ENCODE data around the gene PCYT2. TPM values are rescaled to one million over a fixed set of nuclear protein-coding genes. Genes with fewer than 3 reads are reported as not detected.
"Not testable (repeated sequence)": the region's sequence is repeated elsewhere in the genome, so short reads cannot be mapped to it uniquely, and the experiment has no call there.

PCYT2 gene
- total RNA-seq, 2 experiments from 2014 or later: 20.5 to 22.6 TPM

DNA sequence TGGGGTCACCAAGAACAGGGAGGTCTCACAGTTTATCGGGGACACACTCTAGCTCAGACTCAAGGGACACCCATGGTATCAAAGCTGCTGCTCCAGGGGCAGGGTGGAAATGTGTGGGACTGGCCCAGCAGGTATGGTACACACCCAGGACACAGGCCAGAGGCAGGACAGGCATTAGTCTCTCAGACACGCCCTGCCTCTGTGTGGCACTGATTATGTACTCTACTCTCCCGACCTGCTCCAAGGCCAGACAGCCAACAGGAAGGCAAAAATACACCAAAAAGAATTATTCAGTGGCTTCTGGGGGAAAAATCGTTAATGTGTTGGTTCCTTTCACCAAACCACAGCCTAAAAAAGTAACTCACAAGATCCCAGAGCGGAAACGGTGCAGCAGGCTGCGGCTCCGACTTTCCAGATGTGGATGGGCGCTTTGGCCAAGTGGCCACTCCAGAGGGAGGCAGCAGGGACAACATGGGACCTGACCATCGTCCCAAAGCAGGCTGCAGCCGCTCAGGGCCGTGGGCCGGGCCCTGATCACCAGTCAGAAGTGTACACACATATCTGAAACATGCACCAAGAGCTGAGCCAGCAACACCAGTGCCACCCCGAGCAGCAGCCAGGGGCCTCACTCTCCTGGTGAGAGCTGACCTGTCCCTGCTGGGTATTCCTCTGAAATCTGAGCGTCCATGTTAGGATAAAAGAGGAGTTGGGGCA, 7.8 kb upstream of the PCYT2 start:
- peaks cover 14% of the 10 kb centered on the region for H3K36me3 Mint-ChIP-seq (ENCODE audit: low read depth)
- DNase-seq: no peak
- ChIA-PET CTCF (no interaction called here), POLR2A (interaction anchor here (1.1 kb wide), 1 partner anchor 101 kb away, joined by 3 read pairs; no protein-coding TSS in a partner anchor)
- no peaks in the 10 kb centered on the region for H3K27me3 Mint-ChIP-seq
- TF ChIP-seq, protein P1, sequence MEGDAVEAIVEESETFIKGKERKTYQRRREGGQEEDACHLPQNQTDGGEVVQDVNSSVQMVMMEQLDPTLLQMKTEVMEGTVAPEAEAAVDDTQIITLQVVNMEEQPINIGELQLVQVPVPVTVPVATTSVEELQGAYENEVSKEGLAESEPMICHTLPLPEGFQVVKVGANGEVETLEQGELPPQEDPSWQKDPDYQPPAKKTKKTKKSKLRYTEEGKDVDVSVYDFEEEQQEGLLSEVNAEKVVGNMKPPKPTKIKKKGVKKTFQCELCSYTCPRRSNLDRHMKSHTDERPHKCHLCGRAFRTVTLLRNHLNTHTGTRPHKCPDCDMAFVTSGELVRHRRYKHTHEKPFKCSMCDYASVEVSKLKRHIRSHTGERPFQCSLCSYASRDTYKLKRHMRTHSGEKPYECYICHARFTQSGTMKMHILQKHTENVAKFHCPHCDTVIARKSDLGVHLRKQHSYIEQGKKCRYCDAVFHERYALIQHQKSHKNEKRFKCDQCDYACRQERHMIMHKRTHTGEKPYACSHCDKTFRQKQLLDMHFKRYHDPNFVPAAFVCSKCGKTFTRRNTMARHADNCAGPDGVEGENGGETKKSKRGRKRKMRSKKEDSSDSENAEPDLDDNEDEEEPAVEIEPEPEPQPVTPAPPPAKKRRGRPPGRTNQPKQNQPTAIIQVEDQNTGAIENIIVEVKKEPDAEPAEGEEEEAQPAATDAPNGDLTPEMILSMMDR (IDR thresholded peaks at IDR 0.05): no peak
- ATAC-seq: no peak
- H3K4me1 Mint-ChIP-seq (ENCODE audit: low read depth): peaks cover 20% of the 10 kb centered on the region
- H3K4me3 Mint-ChIP-seq: peak overlapping the region; percentile 83
- intact Hi-C loops (cut with micrococcal nuclease): no loop called here
- H3K9me3 Mint-ChIP-seq: no peaks in the 10 kb centered on the region
- peak overlapping the region; percentile 39 for H3K27ac Mint-ChIP-seq

DNA sequence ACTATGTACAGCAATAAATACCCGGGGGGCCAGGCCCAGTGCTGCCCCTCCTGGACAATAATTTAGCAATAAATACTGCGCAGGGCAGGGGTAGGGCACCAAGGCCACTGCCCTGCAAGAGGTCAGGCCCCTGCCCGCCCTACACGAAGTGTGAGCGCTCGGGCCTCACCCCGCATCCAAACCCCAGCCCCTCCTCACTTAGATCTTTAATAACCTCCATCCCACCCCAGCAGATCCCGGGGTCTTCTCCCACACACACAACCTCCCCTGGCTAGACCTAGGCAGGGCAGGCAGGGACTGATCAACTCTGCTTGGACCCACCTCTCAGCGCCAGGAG, 7.1 kb upstream of the PCYT2 start:
- POLR2A ChIA-PET; H3K27me3 Mint-ChIP-seq; intact Hi-C loops (cut with micrococcal nuclease); DNase-seq; H3K9me3 Mint-ChIP-seq; CTCF ChIA-PET: not testable (repeated sequence)
- Mint-ChIP-seq H3K4me3 (peak overlapping the region; percentile 83), H3K4me1 (ENCODE audit: low read depth) (peaks cover 20% of the 10 kb centered on the region), H3K27ac (peak overlapping the region; percentile 78), H3K36me3 (ENCODE audit: low read depth) (peaks cover 18% of the 10 kb centered on the region)
- peak; percentile 37 for ATAC-seq

DNA sequence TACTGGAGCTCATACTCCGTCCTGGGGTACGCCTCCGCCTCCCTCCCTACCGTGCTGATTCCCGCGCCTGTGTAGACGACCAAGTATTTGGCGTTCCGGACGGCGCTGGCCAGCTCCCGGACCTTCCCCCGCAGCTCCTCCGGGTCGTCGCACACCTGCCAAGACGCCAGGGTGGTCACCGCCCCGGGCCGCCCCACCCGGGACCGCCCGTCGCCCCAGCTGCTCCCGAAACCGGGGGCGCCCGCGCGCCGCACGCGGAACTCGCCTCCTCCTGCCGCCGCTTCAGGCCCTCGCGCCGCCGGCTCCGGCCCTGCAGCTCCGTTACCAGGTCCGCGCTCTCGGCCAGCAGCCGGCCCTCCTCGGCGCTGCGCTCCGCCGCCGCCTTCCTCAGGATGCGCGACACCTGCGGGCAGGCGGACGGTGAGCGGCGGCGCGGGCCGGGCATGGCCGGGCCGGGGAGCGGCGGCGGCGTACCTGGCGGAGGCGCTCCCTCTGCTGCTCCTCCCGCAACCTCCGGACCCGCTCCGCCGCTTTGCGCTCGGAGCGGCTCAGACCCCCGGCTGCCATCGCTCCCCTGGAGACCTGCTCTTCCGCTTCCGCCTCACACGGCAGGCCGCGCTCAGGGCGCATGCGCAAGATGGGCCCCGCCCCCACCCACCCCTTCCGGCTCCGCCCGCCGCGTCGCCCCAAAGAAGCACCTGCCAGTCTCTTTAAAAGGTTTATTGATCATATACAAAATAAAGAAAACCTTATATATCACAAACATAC, 6.5 kb upstream of the PCYT2 start, which contains the start of gene SIRT7:
SIRT7 (minus strand) TSS at position 612 of the 768 bp plus-strand sequence; CDS start at position 567, 45 bp downstream.
- H3K9me3 Mint-ChIP-seq: no peaks in the 10 kb centered on the region

DNA sequence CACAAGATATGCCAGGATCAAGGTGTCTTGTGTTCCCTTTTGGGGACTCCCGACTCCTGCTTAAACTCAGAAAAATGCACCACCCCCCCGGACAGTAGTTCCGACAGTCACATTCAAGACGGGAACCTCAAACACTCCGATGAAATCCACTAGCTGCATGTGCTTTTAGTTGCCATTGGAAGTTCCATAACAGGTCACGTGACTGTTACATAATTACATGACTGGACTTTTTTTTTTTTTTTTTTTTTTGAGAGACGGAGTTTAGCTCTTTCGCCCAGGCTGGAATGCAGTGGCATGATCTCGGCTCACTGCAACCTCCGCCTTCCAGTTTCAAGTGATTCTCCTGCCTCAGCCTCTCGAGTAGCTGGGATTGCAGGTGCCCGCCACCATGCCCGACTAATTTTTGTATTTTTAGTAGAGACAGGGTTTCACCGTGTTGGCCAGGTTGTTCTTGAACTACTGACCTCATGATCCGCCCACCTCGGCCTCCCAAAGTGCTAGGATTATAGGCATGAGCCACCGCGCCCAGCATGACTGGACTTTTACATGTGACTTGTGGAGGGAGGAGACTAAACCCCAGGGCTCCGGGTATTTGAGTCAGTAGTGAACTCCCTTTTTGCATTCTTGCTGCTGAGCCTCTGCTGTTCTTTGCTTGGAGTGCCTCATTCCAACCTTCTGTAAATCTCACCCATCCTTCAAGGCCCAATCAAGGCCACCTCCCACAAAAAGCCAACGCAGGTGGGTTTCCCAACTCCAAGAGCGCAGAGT, 5.2 kb upstream of the PCYT2 start:
- TF ChIP-seq, protein P1 (IDR thresholded peaks at IDR 0.05): no peak
- POLR2A ChIA-PET: interaction anchor here (0.8 to 2.2 kb wide), 8 partner anchors 10 to 285 kb away, joined by 3 to 16 read pairs (median 4); partner anchors contain the start of gene MAFG
- Mint-ChIP-seq H3K27me3 (no peaks in the 10 kb centered on the region), H3K9me3 (no peaks in the 10 kb centered on the region), H3K36me3 (ENCODE audit: low read depth) (peaks cover 25% of the 10 kb centered on the region), H3K4me1 (ENCODE audit: low read depth) (peaks cover 28% of the 10 kb centered on the region), H3K27ac (peak overlapping the region; percentile 40), H3K4me3 (peak overlapping the region; percentile 83)
- intact Hi-C loops (cut with micrococcal nuclease): no loop called here
- ATAC-seq: no peak
- no peak for DNase-seq
- CTCF ChIA-PET: interaction anchor here (0.9 to 1.8 kb wide), 5 partner anchors 10 to 121 kb away, joined by 3 to 5 read pairs (median 5); partner anchors contain the start of genes DCXR and MAFG

More for the DNA sequence above, 6.5 kb upstream of the PCYT2 start, which contains the start of gene SIRT7:
- peak; percentile 92 for ATAC-seq
- H3K4me3 Mint-ChIP-seq: peak within 1 kb of the TSS; percentile 83
- TF ChIP-seq, protein P1 (IDR thresholded peaks at IDR 0.05): no peak
- ChIA-PET POLR2A (interaction anchor here (0.7 to 2.2 kb wide), 10 partner anchors 9 to 283 kb away, joined by 3 to 16 read pairs (median 3); partner anchors contain the start of genes ANAPC11, MAFG and NPB), CTCF (interaction anchor here (0.7 to 1.8 kb wide), 8 partner anchors 9 to 284 kb away, joined by 3 to 5 read pairs (median 4); partner anchors contain the start of genes ARHGDIA, DCXR and MAFG)
- H3K27me3 Mint-ChIP-seq: no peaks in the 10 kb centered on the region
- peak within 1 kb of the TSS; percentile 78 for H3K27ac Mint-ChIP-seq
- peaks cover 20% of the 10 kb centered on the region for H3K4me1 Mint-ChIP-seq (ENCODE audit: low read depth)
- intact Hi-C loops (cut with micrococcal nuclease): no loop called here
- peaks cover 24% of the 10 kb centered on the region for H3K36me3 Mint-ChIP-seq (ENCODE audit: low read depth)
- peak; percentile 78 for DNase-seq

DNA sequence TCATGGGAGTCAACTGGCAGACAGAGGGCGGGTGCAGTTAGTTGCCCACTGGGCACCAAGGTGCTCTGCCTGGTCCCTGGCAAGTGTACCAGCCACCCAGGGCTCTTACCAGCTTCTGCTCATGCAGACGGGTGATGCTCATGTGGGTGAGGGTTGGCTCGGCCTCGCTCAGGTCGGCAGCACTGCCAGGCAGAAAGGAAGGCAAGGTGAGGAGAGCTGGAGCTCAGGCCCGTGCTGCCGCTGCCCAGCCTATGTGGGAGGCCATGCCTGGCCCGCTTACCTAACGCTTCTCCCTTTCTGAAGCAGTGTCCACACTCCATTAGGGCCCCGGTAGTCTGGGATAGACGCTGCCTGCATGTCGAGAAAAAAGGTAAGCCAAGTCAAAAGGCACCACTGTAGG, 4.1 kb upstream of the PCYT2 start:
- no peak overlapping the region for H3K4me3 Mint-ChIP-seq
- H3K27ac Mint-ChIP-seq: no peak overlapping the region
- peaks cover 25% of the 10 kb centered on the region for H3K36me3 Mint-ChIP-seq (ENCODE audit: low read depth)
- DNase-seq: no peak
- intact Hi-C loops (cut with micrococcal nuclease): no loop called here
- H3K9me3 Mint-ChIP-seq: no peaks in the 10 kb centered on the region
- no peaks in the 10 kb centered on the region for H3K27me3 Mint-ChIP-seq
- no peak for ATAC-seq
- CTCF ChIA-PET: interaction anchor here (1.0 to 1.1 kb wide), 2 partner anchors 9 to 46 kb away, joined by 3 to 4 read pairs; no protein-coding TSS in a partner anchor
- peaks cover 28% of the 10 kb centered on the region for H3K4me1 Mint-ChIP-seq (ENCODE audit: low read depth)
- TF ChIP-seq, protein P1 (IDR thresholded peaks at IDR 0.05): no peak
- POLR2A ChIA-PET: interaction anchor here (1.6 to 1.7 kb wide), 2 partner anchors 11 to 87 kb away, joined by 3 to 6 read pairs; partner anchors contain the start of gene MAFG

Measured in activated CD8-positive, alpha-beta T cell treated with anti-CD3 and anti-CD28 coated beads for 36 hours (primary cell).